ENCODE measurements around the gene OR1F1. TPM values are rescaled to one million over a fixed set of nuclear protein-coding genes. Genes with fewer than 3 reads are reported as not detected.
"Not testable (repeated sequence)": the region's sequence is repeated elsewhere in the genome, so short reads cannot be mapped to it uniquely, and the experiment has no call there.

The OR1F1 gene
- total RNA-seq, 1 donor from 2014 or later = not detected

DNA sequence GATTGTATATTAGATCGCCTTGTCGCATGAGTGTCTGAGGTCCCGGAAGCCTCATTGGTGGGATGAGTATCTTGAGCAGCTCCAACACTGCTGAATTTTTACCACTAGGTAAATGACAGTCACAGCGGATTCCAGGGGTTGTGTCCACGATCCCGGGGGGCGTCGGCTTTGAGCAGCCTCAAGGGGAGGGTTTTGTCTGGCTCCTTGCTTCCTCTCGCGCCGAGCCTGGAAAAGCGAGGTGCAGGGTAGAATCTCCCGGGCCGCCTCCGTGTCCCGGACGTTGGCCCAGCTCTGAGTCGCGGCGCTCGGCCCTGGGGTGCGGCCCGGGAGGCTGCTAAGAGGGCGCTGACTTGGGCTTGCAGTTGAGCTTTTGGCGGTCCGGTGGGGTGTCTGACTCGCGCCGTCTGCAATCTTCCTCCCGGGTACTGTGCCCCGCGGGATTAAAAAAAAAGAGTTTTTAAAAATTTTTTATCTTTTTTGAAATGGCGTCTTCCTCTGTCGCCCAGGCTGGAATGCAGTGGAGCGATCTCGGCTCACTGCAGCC is 4.5 kb downstream of the OR1F1 start:
- no peak overlapping the region for H3K27ac Mint-ChIP-seq
- H3K4me1 Mint-ChIP-seq (ENCODE audit: low read depth) = peaks cover 5% of the 10 kb centered on the region
- no peaks in the 10 kb centered on the region for H3K36me3 Mint-ChIP-seq (ENCODE audit: insufficient read depth)
- no peak overlapping the region for H3K4me3 Mint-ChIP-seq (ENCODE audit: low read depth)
- TF ChIP-seq, protein P1, sequence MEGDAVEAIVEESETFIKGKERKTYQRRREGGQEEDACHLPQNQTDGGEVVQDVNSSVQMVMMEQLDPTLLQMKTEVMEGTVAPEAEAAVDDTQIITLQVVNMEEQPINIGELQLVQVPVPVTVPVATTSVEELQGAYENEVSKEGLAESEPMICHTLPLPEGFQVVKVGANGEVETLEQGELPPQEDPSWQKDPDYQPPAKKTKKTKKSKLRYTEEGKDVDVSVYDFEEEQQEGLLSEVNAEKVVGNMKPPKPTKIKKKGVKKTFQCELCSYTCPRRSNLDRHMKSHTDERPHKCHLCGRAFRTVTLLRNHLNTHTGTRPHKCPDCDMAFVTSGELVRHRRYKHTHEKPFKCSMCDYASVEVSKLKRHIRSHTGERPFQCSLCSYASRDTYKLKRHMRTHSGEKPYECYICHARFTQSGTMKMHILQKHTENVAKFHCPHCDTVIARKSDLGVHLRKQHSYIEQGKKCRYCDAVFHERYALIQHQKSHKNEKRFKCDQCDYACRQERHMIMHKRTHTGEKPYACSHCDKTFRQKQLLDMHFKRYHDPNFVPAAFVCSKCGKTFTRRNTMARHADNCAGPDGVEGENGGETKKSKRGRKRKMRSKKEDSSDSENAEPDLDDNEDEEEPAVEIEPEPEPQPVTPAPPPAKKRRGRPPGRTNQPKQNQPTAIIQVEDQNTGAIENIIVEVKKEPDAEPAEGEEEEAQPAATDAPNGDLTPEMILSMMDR (IDR thresholded peaks at IDR 0.05; ENCODE audit: unreplicated experiment) = no peak
- H3K9me3 Mint-ChIP-seq (ENCODE audit: low read depth) = no peaks in the 10 kb centered on the region
- peaks cover 75% of the 10 kb centered on the region for H3K27me3 Mint-ChIP-seq
- DNase-seq (ENCODE audit: low spot score, unreplicated experiment) = no peak

GRCh38 chr16:3193221-3194212 is 5.5 kb downstream of the OR1F1 start:
- TF ChIP-seq, protein P1 (IDR thresholded peaks at IDR 0.05; ENCODE audit: unreplicated experiment) = no peak
- Mint-ChIP-seq H3K27me3 (peaks cover 73% of the 10 kb centered on the region), H3K4me3 (ENCODE audit: low read depth) (no peak overlapping the region), H3K9me3 (ENCODE audit: low read depth) (no peaks in the 10 kb centered on the region), H3K27ac (no peak overlapping the region), H3K36me3 (ENCODE audit: insufficient read depth) (no peaks in the 10 kb centered on the region), H3K4me1 (ENCODE audit: low read depth) (peaks cover 3% of the 10 kb centered on the region)
- DNase-seq (ENCODE audit: low spot score, unreplicated experiment) = no peak

DNA sequence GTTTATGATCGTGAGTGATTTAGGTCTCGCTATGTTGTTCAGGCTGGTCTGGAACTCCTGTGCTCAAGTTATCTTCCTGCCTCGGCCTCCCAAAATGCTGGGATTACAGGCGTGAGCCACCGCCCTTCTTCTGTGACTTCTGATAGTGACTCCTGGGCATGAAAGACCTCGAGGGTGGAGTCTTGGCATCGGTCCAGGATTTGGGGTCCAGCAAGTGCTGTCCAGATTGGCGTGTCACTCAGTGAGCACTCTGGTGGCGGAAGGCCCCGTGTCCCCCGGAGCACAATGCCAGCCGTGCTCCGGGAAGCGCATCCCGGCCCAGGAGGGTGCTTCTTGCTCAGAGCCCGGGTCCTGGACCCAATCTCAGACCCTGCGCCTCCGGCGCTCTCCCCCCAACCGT is 6.8 kb downstream of the OR1F1 start:
- H3K36me3 Mint-ChIP-seq (ENCODE audit: insufficient read depth) = no peaks in the 10 kb centered on the region
- peaks cover 68% of the 10 kb centered on the region for H3K27me3 Mint-ChIP-seq
- no peak for DNase-seq (ENCODE audit: low spot score, unreplicated experiment)
- peaks cover 1% of the 10 kb centered on the region for H3K4me1 Mint-ChIP-seq (ENCODE audit: low read depth)
- no peaks in the 10 kb centered on the region for H3K9me3 Mint-ChIP-seq (ENCODE audit: low read depth)
- no peak overlapping the region for H3K4me3 Mint-ChIP-seq (ENCODE audit: low read depth)
- TF ChIP-seq, protein P1 (IDR thresholded peaks at IDR 0.05; ENCODE audit: unreplicated experiment) = no peak
- no peak overlapping the region for H3K27ac Mint-ChIP-seq

GRCh38 chr16:3195975-3196374 is 8.0 kb downstream of the OR1F1 start:
- Mint-ChIP-seq H3K9me3 (ENCODE audit: low read depth) (no peaks in the 10 kb centered on the region), H3K27me3 (peaks cover 65% of the 10 kb centered on the region), H3K4me1 (ENCODE audit: low read depth) (peaks cover under 1% of the 10 kb centered on the region), H3K4me3 (ENCODE audit: low read depth) (no peak overlapping the region), H3K27ac (no peak overlapping the region), H3K36me3 (ENCODE audit: insufficient read depth) (no peaks in the 10 kb centered on the region)
- TF ChIP-seq, protein P1 (IDR thresholded peaks at IDR 0.05; ENCODE audit: unreplicated experiment) = no peak
- DNase-seq (ENCODE audit: low spot score, unreplicated experiment) = no peak

DNA sequence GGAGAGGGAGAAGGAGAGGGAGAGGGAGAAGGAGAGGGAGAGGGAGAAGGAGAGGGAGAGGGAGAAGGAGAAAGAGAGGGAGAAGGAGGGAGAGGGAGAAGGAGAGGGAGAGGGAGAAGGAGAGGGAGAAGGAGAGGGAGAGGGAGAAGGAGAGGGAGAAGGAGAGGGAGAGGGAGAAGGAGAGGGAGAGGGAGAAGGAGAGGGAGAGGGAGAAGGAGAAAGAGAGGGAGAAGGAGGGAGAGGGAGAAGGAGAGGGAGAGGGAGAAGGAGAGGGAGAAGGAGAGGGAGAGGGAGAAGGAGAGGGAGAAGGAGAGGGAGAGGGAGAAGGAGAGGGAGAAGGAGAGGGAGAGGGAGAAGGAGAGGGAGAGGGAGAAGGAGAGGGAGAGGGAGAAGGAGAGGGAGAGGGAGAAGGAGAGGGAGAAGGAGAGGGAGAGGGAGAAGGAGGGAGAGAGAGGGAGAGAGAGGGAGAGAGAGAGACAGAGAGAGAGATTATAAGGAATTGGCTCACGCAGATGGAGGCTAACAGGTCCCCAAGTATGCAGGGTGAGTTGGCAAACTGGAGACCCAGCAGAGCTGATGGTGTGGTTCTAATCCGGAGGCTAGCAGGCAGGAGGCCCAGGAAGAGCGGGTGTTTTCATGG is 9.8 kb downstream of the OR1F1 start:
- H3K27me3 Mint-ChIP-seq = peaks cover 61% of the 10 kb centered on the region

More for the DNA sequence above, 9.8 kb downstream of the OR1F1 start:
- H3K4me1 Mint-ChIP-seq (ENCODE audit: low read depth); H3K36me3 Mint-ChIP-seq (ENCODE audit: insufficient read depth); H3K27ac Mint-ChIP-seq; H3K9me3 Mint-ChIP-seq (ENCODE audit: low read depth); DNase-seq (ENCODE audit: low spot score, unreplicated experiment); H3K4me3 Mint-ChIP-seq (ENCODE audit: low read depth): not testable (repeated sequence)
